ENCODE measurements around the gene TMEM141. TPM values are rescaled to one million over a fixed set of nuclear protein-coding genes. Genes with fewer than 3 reads are reported as not detected.
"Not testable (repeated sequence)": the region's sequence is repeated elsewhere in the genome, so short reads cannot be mapped to it uniquely, and the experiment has no call there.

Gene TMEM141
- total and polyA plus RNA-seq, 8 donors: 29.2 to 104 (median 39.5) TPM

DNA sequence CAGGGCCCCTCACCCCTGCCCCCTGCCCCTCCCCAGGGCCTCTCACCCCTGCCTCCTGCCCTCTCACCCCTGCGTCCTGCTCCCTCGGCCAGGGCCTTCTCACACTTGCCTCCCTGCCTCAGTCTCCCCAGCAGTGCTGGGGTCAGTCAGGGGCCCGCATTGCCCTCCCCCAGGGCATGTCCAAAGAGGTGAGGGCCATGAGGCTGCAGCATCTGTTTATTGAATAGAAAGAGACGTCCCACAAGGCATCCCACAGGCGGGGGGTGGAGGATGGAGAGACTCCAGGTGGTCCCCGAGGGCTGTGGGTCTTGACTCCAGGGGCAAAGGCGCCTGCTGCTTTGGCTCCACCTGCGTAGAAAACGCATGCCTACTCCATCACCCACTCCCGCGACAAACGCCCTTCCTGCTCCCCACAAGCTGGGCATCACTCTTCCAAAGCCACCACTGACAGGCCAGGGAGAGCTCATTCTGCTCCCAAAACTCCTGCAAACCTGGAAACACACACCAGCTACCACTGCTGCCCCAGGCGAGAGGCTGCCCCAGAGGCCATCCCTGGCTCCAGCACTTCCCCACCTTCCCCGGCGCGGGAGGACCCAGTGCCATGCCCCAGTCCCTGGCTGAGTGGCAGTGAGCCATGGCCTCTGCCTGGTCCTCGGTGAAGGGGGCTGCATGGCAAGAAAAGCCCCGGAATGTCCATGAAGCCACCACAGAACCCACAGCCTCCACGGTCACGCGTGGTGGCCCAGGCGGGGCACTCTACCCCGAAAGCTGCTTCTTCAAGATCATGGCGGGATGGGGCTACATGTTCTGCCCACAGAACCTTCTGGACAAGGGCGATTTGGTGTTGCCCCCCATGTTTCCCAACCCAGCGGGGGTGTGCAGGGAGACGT is 31.5 kb upstream of the TMEM141 start:
- Histone ChIP-seq H3K9me3 (no peaks in the 10 kb centered on the region), H3K27ac (no peak overlapping the region), H3K36me3 (no peaks in the 10 kb centered on the region), H3K4me1 (no peaks in the 10 kb centered on the region), H3K27me3 (no peaks in the 10 kb centered on the region), H3K4me3 (no peak overlapping the region)
- WGBS, 2 donors: 69 to 87% methylated on average over 27 of the region's 27 CpGs
- ATAC-seq (no peak), DNase-seq (peak in 1 of 6 donors; percentile 40), FAIRE-seq (no peak)
- intact Hi-C loops (cut with DNase I): no loop called here
- TF ChIP-seq, protein P1, sequence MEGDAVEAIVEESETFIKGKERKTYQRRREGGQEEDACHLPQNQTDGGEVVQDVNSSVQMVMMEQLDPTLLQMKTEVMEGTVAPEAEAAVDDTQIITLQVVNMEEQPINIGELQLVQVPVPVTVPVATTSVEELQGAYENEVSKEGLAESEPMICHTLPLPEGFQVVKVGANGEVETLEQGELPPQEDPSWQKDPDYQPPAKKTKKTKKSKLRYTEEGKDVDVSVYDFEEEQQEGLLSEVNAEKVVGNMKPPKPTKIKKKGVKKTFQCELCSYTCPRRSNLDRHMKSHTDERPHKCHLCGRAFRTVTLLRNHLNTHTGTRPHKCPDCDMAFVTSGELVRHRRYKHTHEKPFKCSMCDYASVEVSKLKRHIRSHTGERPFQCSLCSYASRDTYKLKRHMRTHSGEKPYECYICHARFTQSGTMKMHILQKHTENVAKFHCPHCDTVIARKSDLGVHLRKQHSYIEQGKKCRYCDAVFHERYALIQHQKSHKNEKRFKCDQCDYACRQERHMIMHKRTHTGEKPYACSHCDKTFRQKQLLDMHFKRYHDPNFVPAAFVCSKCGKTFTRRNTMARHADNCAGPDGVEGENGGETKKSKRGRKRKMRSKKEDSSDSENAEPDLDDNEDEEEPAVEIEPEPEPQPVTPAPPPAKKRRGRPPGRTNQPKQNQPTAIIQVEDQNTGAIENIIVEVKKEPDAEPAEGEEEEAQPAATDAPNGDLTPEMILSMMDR (IDR thresholded peaks at IDR 0.05): no peak

DNA sequence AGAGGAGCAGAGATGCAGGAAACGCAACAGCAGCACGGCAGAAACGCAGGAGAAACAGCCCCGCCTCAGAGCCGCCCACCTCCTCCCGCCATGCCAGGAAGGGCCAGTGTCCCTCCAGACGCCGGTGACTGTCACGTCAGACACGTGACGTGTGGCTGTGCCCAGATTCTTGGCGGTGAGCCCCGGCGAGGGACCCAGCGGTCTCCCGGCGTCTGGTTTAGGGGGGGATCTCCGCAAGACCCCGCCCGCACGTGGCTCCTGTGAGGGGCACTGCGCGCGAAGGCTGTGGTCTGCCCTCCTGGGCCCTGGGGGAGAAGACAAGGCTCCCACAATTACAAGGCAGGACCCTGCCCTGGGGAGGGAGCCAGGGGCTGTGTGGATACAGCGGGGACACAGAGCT is 30.7 kb upstream of the TMEM141 start:
- H3K4me1 ChIP-seq: no peaks in the 10 kb centered on the region
- no peaks in the 10 kb centered on the region for H3K9me3 ChIP-seq
- H3K27ac ChIP-seq: no peak overlapping the region
- no peak overlapping the region for H3K4me3 ChIP-seq
- ATAC-seq: no peak
- DNase-seq: peak in 1 of 6 donors; percentile 54
- H3K27me3 ChIP-seq: no peaks in the 10 kb centered on the region
- intact Hi-C loops (cut with DNase I): no loop called here
- no peak for FAIRE-seq
- WGBS, 2 donors: 64 to 76% methylated on average over 25 of the region's 25 CpGs
- TF ChIP-seq, protein P1 (IDR thresholded peaks at IDR 0.05): no peak
- H3K36me3 ChIP-seq: no peaks in the 10 kb centered on the region

DNA sequence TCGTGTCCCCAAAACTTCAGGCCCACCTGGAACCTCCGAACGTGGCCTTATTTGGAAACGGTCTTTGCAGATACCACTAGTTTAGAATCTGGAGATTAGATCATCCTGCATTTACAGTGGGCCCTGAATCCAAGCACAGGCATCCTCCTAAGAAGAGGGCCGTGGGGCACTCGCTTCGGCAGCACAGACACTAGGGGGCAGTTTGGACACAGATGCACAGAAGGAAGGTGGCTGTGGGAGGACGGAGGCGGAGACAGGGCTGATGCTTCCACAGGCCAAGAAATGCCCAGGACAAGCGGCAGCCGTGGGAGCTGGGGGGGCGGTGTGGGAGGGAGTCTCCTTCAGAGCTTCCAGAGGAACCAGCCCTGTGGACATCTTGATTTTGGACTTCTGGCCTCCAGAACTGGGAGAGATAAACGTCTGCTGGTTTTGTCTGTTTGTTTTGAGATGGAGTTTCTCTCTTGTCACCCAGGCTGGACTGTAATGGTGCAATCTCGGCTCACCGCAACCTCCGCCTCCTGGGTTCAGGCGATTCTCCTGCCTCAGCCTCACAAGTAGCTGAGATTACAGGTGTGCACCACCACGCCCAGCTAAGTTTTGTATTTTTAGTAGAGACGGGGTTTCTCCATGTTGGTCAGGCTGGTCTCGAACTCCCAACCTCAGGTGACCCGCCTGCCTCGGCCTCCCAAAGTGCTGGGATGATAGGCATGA is 30.2 kb upstream of the TMEM141 start:
- H3K27ac ChIP-seq; intact Hi-C loops (cut with DNase I); H3K27me3 ChIP-seq; H3K4me1 ChIP-seq; FAIRE-seq; H3K36me3 ChIP-seq; H3K9me3 ChIP-seq; H3K4me3 ChIP-seq: not testable (repeated sequence)
- WGBS, 2 donors: 29 to 37% methylated on average over 22 of the region's 22 CpGs
- TF ChIP-seq, protein P1 (IDR thresholded peaks at IDR 0.05): peak in 1 of 4 donors; percentile 10
- DNase-seq (peak in 3 of 6 donors; percentile 51 to 68 (median 55)), ATAC-seq (peak in 3 of 4 donors; percentile 58 to 72 (median 58))

DNA sequence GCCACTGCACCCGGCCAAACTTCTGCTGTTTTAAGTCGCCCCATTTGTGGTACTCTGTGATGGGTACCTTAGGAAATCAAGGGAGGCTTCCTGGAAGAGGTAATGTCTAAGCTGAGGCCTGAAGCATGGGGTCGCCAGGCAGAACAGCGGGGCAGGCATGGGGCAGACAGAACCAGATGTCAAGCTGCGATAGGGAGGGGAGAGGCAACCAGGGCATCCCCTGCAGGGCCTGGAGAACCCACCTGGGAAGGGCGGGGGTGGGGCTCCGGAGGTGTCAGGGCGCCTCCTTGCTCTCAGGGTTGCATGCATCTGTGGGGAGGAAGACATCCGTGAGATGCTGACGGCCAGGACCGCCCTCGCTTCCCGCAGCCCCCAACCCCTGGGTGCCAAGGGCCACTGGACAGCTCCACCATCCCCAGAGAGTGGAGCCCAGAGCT is 29.6 kb upstream of the TMEM141 start:
- no peaks in the 10 kb centered on the region for H3K36me3 ChIP-seq
- TF ChIP-seq, protein P1 (IDR thresholded peaks at IDR 0.05): no peak
- WGBS, 2 donors: 53 to 68% methylated on average over 11 to 13 of the region's 13 CpGs
- FAIRE-seq (no peak), ATAC-seq (no peak), DNase-seq (peak in 1 of 6 donors; percentile 34)
- H3K9me3 ChIP-seq: no peaks in the 10 kb centered on the region
- intact Hi-C loops (cut with DNase I): no loop called here
- H3K4me3 ChIP-seq: no peak overlapping the region
- H3K4me1 ChIP-seq: no peaks in the 10 kb centered on the region
- no peak overlapping the region for H3K27ac ChIP-seq
- H3K27me3 ChIP-seq: no peaks in the 10 kb centered on the region

All from pancreas (tissue), 10 donors.